ENCODE data around the gene WDR82.

- TF ChIP-seq POLR2AphosphoS5 (IDR thresholded peaks at IDR 0.05; ENCODE audit: low read depth), result no peak; the same call in 1 of the 2 replicates
- no peak for TF ChIP-seq CTCF (IDR thresholded peaks at IDR 0.05; ENCODE audit: insufficient read depth, low read length)
- no peak for TF ChIP-seq SPI1 (IDR thresholded peaks at IDR 0.05; ENCODE audit: borderline replicate concordance, low read depth)
- TF ChIP-seq REST (IDR thresholded peaks at IDR 0.05; ENCODE audit: insufficient replicate concordance, low read depth), result no peak
Observed at GRCh38 chr3:52248816-52249547, 29.5 kb downstream of the WDR82 start.
